ENCODE measurements around the gene TSPO2.

TSPO2 gene

DNA sequence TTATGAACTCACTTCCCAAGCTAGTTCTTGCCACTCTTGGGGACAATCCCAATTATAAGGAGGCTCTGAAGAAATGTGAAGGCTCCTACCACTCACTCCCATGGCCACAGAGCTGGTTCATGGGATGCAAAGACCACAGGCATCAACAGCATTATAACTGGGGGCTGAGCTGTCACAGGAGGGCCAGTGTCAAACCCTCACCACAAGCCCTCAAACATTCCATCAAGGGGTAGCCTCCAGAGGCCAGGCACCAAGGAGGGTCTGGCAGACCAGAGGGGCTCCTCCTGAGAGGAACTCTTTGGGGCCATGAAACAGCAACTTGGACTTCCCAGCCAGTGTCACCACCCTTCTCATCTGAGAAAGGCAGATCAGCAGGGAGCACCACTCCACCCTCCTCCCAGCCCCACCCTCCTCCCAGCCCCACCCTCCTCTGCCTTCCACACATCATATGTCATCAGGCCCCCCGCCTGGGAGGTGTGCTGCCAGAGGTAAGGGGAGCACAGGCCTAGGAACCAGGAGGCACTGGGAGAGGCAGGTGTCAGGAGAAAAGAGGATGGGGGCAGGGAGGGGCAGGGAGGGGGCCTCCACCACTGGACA lies 1.2 kb upstream of the TSPO2 start:
- Histone ChIP-seq H4K91ac (ENCODE audit: low read depth, low read length) (no peak overlapping the region), H4K12ac (ENCODE audit: low read depth, low read length) (no peak overlapping the region), H3K27ac (ENCODE audit: low read depth, low read length) (no peak overlapping the region), H2AK5ac (ENCODE audit: low read length) (no peak overlapping the region), H3K14ac (ENCODE audit: low read length) (no peak overlapping the region), H3K79me2 (ENCODE audit: control insufficient read depth, insufficient read depth, low read length, poor library complexity) (no peaks in the 10 kb centered on the region), H3K9me3 (ENCODE audit: insufficient read depth, low read depth, low read length) (no peaks in the 10 kb centered on the region), H3K4me2 (ENCODE audit: low read length) (no peak overlapping the region), H3K4me1 (ENCODE audit: control insufficient read depth in 1 of 2, insufficient read depth in 2 of 2, low read length in 2 of 2) (peaks cover 12% of the 10 kb centered on the region in 2 experiments), H2BK12ac (ENCODE audit: low read length) (peak overlapping the region; percentile 8), H3K36me3 (ENCODE audit: control insufficient read depth in 1 of 2, insufficient read depth in 2 of 2, low read length in 2 of 2) (no peaks in the 10 kb centered on the region), H4K8ac (ENCODE audit: low read depth, low read length) (no peak overlapping the region), H3K4me3 (ENCODE audit: low read depth, low read length) (no peak overlapping the region), H3K9ac (ENCODE audit: low read length) (no peak overlapping the region), H2BK5ac (ENCODE audit: low read depth, low read length, poor library complexity) (no peak overlapping the region), H2AFZ (ENCODE audit: insufficient read depth, low read length, poor library complexity) (no peak overlapping the region), H3K4ac (ENCODE audit: low read depth, low read length) (no peak overlapping the region), H3K27me3 (ENCODE audit: insufficient read depth, low read length) (no peaks in the 10 kb centered on the region), H3K18ac (ENCODE audit: low read length) (no peak overlapping the region), H3K23ac (ENCODE audit: low read length) (no peak overlapping the region), H2BK120ac (ENCODE audit: insufficient read depth, low read length, poor library complexity) (no peak overlapping the region), H3K79me1 (ENCODE audit: low read length) (no peaks in the 10 kb centered on the region)
- no peak for DNase-seq
- no CpG with 5 or more reads among the region's 1 CpG for WGBS (ENCODE audit: extremely low coverage, insufficient coverage, insufficient read length)

DNA sequence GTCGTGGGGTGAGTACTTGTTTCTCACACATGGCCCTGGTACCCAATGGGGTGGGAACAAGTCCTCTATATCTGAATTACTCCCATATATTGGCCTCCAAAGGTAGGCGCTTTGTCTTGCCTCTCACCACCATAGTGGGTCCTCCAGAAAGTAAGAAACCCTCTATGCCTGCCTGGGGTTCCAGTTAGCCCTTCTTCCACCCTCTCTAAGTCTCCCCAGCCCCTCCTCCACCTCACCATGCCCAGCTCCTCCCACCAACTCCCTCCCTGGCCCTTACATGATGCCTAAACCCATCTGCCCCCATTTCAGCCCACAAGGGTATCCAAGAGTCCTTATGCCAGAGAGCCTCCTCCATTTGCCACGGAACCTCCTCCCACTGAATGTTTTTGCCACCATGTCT lies 884 bp downstream of the TSPO2 start:
- H2BK5ac ChIP-seq (ENCODE audit: low read depth, low read length, poor library complexity) = no peak overlapping the region
- no peak overlapping the region for H3K4me3 ChIP-seq (ENCODE audit: low read depth, low read length)
- no peaks in the 10 kb centered on the region for H3K36me3 ChIP-seq (ENCODE audit: control insufficient read depth in 1 of 2, insufficient read depth in 2 of 2, low read length in 2 of 2)
- no peaks in the 10 kb centered on the region for H3K9me3 ChIP-seq (ENCODE audit: insufficient read depth, low read depth, low read length)
- peaks cover 8 to 12% of the 10 kb centered on the region in 2 experiments for H3K4me1 ChIP-seq (ENCODE audit: control insufficient read depth in 1 of 2, insufficient read depth in 2 of 2, low read length in 2 of 2)
- H3K23ac ChIP-seq (ENCODE audit: low read length) = no peak overlapping the region
- no CpG with 5 or more reads among the region's 3 CpGs for WGBS (ENCODE audit: extremely low coverage, insufficient coverage, insufficient read length)
- no peaks in the 10 kb centered on the region for H3K27me3 ChIP-seq (ENCODE audit: insufficient read depth, low read length)
- H3K79me2 ChIP-seq (ENCODE audit: control insufficient read depth, insufficient read depth, low read length, poor library complexity) = no peaks in the 10 kb centered on the region
- H2BK12ac ChIP-seq (ENCODE audit: low read length) = no peak overlapping the region
- no peak overlapping the region for H3K14ac ChIP-seq (ENCODE audit: low read length)
- no peak for DNase-seq
- no peak overlapping the region for H4K8ac ChIP-seq (ENCODE audit: low read depth, low read length)
- H3K79me1 ChIP-seq (ENCODE audit: low read length) = no peaks in the 10 kb centered on the region
- H3K9ac ChIP-seq (ENCODE audit: low read length) = no peak overlapping the region
- H2AK5ac ChIP-seq (ENCODE audit: low read length) = no peak overlapping the region
- no peak overlapping the region for H3K4ac ChIP-seq (ENCODE audit: low read depth, low read length)
- no peak overlapping the region for H4K12ac ChIP-seq (ENCODE audit: low read depth, low read length)
- no peak overlapping the region for H3K4me2 ChIP-seq (ENCODE audit: low read length)
- no peak overlapping the region for H2BK120ac ChIP-seq (ENCODE audit: insufficient read depth, low read length, poor library complexity)
- no peak overlapping the region for H3K18ac ChIP-seq (ENCODE audit: low read length)
- no peak overlapping the region for H4K91ac ChIP-seq (ENCODE audit: low read depth, low read length)
- no peak overlapping the region for H3K27ac ChIP-seq (ENCODE audit: low read depth, low read length)
- H2AFZ ChIP-seq (ENCODE audit: insufficient read depth, low read length, poor library complexity) = no peak overlapping the region

DNA sequence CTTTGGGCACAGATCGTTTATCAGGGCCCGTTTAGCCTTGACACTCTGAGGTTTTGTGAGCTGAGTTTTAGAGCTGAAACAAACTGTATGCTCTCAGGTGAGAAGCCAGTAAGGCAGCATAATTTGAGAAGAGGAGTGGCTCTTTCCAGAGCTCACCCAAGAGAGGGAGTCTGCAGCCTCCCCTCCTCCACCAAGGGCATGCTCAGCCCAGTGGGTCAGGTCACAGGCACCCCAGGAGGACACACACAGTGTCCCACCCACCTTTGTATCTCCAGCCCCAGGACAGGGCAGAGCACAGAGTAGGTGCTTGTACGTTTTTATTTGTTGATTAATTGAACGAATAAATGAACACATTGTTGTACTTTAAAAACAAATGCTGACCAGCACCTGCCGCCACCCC lies 3.4 kb downstream of the TSPO2 start:
- WGBS (ENCODE audit: extremely low coverage, insufficient coverage, insufficient read length) = no CpG with 5 or more reads among the region's 5 CpGs
- no peak overlapping the region for H2AFZ ChIP-seq (ENCODE audit: insufficient read depth, low read length, poor library complexity)
- H3K18ac ChIP-seq (ENCODE audit: low read length) = no peak overlapping the region
- H3K27ac ChIP-seq (ENCODE audit: low read depth, low read length) = no peak overlapping the region
- no peak overlapping the region for H4K8ac ChIP-seq (ENCODE audit: low read depth, low read length)
- H3K9me3 ChIP-seq (ENCODE audit: insufficient read depth, low read depth, low read length) = no peaks in the 10 kb centered on the region
- no peak overlapping the region for H2BK12ac ChIP-seq (ENCODE audit: low read length)
- no peak overlapping the region for H4K91ac ChIP-seq (ENCODE audit: low read depth, low read length)
- H3K9ac ChIP-seq (ENCODE audit: low read length) = no peak overlapping the region
- H3K14ac ChIP-seq (ENCODE audit: low read length) = no peak overlapping the region
- H2AK5ac ChIP-seq (ENCODE audit: low read length) = no peak overlapping the region
- H2BK120ac ChIP-seq (ENCODE audit: insufficient read depth, low read length, poor library complexity) = no peak overlapping the region
- peaks cover 14% of the 10 kb centered on the region for H3K79me1 ChIP-seq (ENCODE audit: low read length)
- H2BK5ac ChIP-seq (ENCODE audit: low read depth, low read length, poor library complexity) = no peak overlapping the region
- H3K4me1 ChIP-seq (ENCODE audit: control insufficient read depth in 1 of 2, insufficient read depth in 2 of 2, low read length in 2 of 2) = peaks cover 20 to 21% of the 10 kb centered on the region in 2 experiments
- H3K4ac ChIP-seq (ENCODE audit: low read depth, low read length) = no peak overlapping the region
- no peaks in the 10 kb centered on the region for H3K27me3 ChIP-seq (ENCODE audit: insufficient read depth, low read length)
- H3K36me3 ChIP-seq (ENCODE audit: control insufficient read depth in 1 of 2, insufficient read depth in 2 of 2, low read length in 2 of 2) = no peaks in the 10 kb centered on the region
- H3K4me3 ChIP-seq (ENCODE audit: low read depth, low read length) = no peak overlapping the region
- no peak overlapping the region for H3K4me2 ChIP-seq (ENCODE audit: low read length)
- no peak for DNase-seq
- no peaks in the 10 kb centered on the region for H3K79me2 ChIP-seq (ENCODE audit: control insufficient read depth, insufficient read depth, low read length, poor library complexity)
- H4K12ac ChIP-seq (ENCODE audit: low read depth, low read length) = no peak overlapping the region
- no peak overlapping the region for H3K23ac ChIP-seq (ENCODE audit: low read length)

DNA sequence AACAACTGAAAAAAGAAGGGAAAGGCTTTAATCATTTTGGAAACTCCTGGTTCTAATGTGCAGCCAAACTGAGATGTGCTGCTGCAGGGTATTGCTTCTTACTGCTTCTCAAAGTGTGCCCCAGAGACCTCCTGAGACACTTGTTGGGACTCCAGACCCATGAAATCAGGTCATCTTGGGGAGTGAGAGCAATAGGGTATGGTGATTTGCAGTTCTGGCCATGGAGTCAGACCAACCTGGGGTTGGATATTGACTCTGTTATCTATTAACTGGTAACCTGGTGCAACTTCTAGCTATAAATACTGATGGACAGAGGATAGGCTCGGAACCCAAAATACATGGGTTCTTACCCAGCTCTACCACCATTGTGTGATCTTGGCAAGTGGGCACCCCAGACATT lies 3.8 kb downstream of the TSPO2 start:
- Histone ChIP-seq H3K27ac (ENCODE audit: low read depth, low read length) (no peak overlapping the region), H3K4me2 (ENCODE audit: low read length) (no peak overlapping the region), H3K18ac (ENCODE audit: low read length) (no peak overlapping the region), H3K79me1 (ENCODE audit: low read length) (peaks cover 14% of the 10 kb centered on the region), H4K91ac (ENCODE audit: low read depth, low read length) (no peak overlapping the region), H2BK12ac (ENCODE audit: low read length) (no peak overlapping the region), H3K14ac (ENCODE audit: low read length) (no peak overlapping the region), H3K4ac (ENCODE audit: low read depth, low read length) (no peak overlapping the region), H3K27me3 (ENCODE audit: insufficient read depth, low read length) (no peaks in the 10 kb centered on the region), H2BK120ac (ENCODE audit: insufficient read depth, low read length, poor library complexity) (no peak overlapping the region), H3K23ac (ENCODE audit: low read length) (no peak overlapping the region), H3K4me3 (ENCODE audit: low read depth, low read length) (no peak overlapping the region), H2AK5ac (ENCODE audit: low read length) (no peak overlapping the region), H4K8ac (ENCODE audit: low read depth, low read length) (no peak overlapping the region), H3K9me3 (ENCODE audit: insufficient read depth, low read depth, low read length) (no peaks in the 10 kb centered on the region), H4K12ac (ENCODE audit: low read depth, low read length) (no peak overlapping the region), H2AFZ (ENCODE audit: insufficient read depth, low read length, poor library complexity) (no peak overlapping the region), H3K4me1 (ENCODE audit: control insufficient read depth in 1 of 2, insufficient read depth in 2 of 2, low read length in 2 of 2) (peaks cover 17 to 21% of the 10 kb centered on the region in 2 experiments), H3K79me2 (ENCODE audit: control insufficient read depth, insufficient read depth, low read length, poor library complexity) (no peaks in the 10 kb centered on the region), H2BK5ac (ENCODE audit: low read depth, low read length, poor library complexity) (no peak overlapping the region), H3K36me3 (ENCODE audit: control insufficient read depth in 1 of 2, insufficient read depth in 2 of 2, low read length in 2 of 2) (no peaks in the 10 kb centered on the region), H3K9ac (ENCODE audit: low read length) (no peak overlapping the region)
- DNase-seq = no peak
- WGBS (ENCODE audit: extremely low coverage, insufficient coverage, insufficient read length) = no CpG with 5 or more reads among the region's 1 CpG

Measured in trophoblast cell (in vitro differentiated cells and primary cell).